KMS-11 (cell line): Measurements from ENCODE around the gene SYT1.

Experiments
- H2AFZ ChIP-seq: fragments of 200-600 bp; sonication (generic); 2 replicates; pipeline ENCODE4 v1.6.1; 2016; ENCODE audit warnings: antibody characterized with exemption, mixed run types, low read depth
- H3K27ac ChIP-seq: fragments of 200-600 bp; sonication (generic); 2 replicates; pipeline ENCODE4 v1.6.1; 2016; ENCODE audit warnings: mild to moderate bottlenecking, mixed run types
- H3K27me3 ChIP-seq: fragments of 200-600 bp; sonication (generic); 2 replicates; pipeline ENCODE4 v1.6.1; 2017; ENCODE audit warnings: mild to moderate bottlenecking, low read depth, mixed run types, moderate library complexity; ENCODE audit not compliant: insufficient read depth
- H3K36me3 ChIP-seq: fragments of 200-600 bp; sonication (generic); 2 replicates; pipeline ENCODE4 v1.6.1; 2017; ENCODE audit warnings: mild to moderate bottlenecking, mixed run types; ENCODE audit not compliant: insufficient read depth
- H3K4me1 ChIP-seq: fragments of 200-600 bp; sonication (generic); 2 replicates; pipeline ENCODE4 v1.6.1; 2016; ENCODE audit warnings: mild to moderate bottlenecking, low read depth, mixed run types; ENCODE audit not compliant: poor library complexity, severe bottlenecking
- H3K4me2 ChIP-seq: fragments of 200-600 bp; sonication (generic); 2 replicates; pipeline ENCODE4 v1.7.0; 2016; ENCODE audit warnings: mild to moderate bottlenecking, mixed run types
- H3K4me3 ChIP-seq: fragments of 200-600 bp; sonication (generic); IDR thresholded peaks from 2 replicates; pipeline ENCODE4 v1.6.1; 2017; ENCODE audit warnings: low read depth, low read length, mixed read lengths; ENCODE audit not compliant: insufficient read depth
- H3K79me2 ChIP-seq: fragments of 200-600 bp; sonication (generic); 2 replicates; pipeline ENCODE4 v1.6.1; 2016; ENCODE audit warnings: low read depth, mixed run types; ENCODE audit not compliant: insufficient read depth
- H3K9ac ChIP-seq: fragments of 200-600 bp; sonication (generic); 2 replicates; pipeline ENCODE4 v1.6.1; 2016; ENCODE audit warnings: mild to moderate bottlenecking, mixed run types
- H4K20me1 ChIP-seq: fragments of 200-600 bp; sonication (generic); 2 replicates; pipeline ENCODE4 v1.6.1; 2016; ENCODE audit warnings: mild to moderate bottlenecking, mixed run types; ENCODE audit not compliant: insufficient read depth
- CTCF ChIP-seq: fragments of 200-600 bp; sonication (generic); conservative IDR thresholded peaks from 2 replicates; pipeline ENCODE4 v1.6.1; 2017; ENCODE audit warnings: low read depth, mild to moderate bottlenecking, antibody characterized with exemption, low read length, moderate library complexity, mixed read lengths

SYT1 gene

GRCh38 chr12:79296871-79297270 lies 432.3 kb downstream of the SYT1 start:
- Histone ChIP-seq H3K4me3 (no peak overlapping the region), H3K27me3 (no peaks in the 10 kb centered on the region), H2AFZ (no peak overlapping the region), H3K4me1 (peaks cover 12% of the 10 kb centered on the region), H3K9ac (no peak overlapping the region), H3K36me3 (no peaks in the 10 kb centered on the region), H3K79me2 (no peaks in the 10 kb centered on the region), H4K20me1 (no peaks in the 10 kb centered on the region), H3K27ac (no peak overlapping the region), H3K4me2 (no peak overlapping the region)
- TF ChIP-seq CTCF: no peak

GRCh38 chr12:79298506-79298905 lies 433.9 kb downstream of the SYT1 start:
- H3K36me3 ChIP-seq: no peaks in the 10 kb centered on the region
- H3K27ac ChIP-seq: no peak overlapping the region
- no peak for TF ChIP-seq CTCF
- H2AFZ ChIP-seq: no peak overlapping the region
- no peaks in the 10 kb centered on the region for H3K79me2 ChIP-seq
- H3K9ac ChIP-seq: no peak overlapping the region
- no peak overlapping the region for H3K4me2 ChIP-seq
- H3K4me1 ChIP-seq: peaks cover 16% of the 10 kb centered on the region
- no peaks in the 10 kb centered on the region for H4K20me1 ChIP-seq
- no peaks in the 10 kb centered on the region for H3K27me3 ChIP-seq
- H3K4me3 ChIP-seq: no peak overlapping the region

GRCh38 chr12:79299447-79300198 lies 435.0 kb downstream of the SYT1 start:
- Histone ChIP-seq H2AFZ (no peak overlapping the region), H3K4me1 (peaks cover 16% of the 10 kb centered on the region), H3K4me3 (no peak overlapping the region), H4K20me1 (no peaks in the 10 kb centered on the region), H3K79me2 (no peaks in the 10 kb centered on the region), H3K9ac (no peak overlapping the region), H3K4me2 (no peak overlapping the region), H3K36me3 (no peaks in the 10 kb centered on the region), H3K27ac (no peak overlapping the region), H3K27me3 (no peaks in the 10 kb centered on the region)
- TF ChIP-seq CTCF: no peak

GRCh38 chr12:79300199-79300568 lies 435.6 kb downstream of the SYT1 start:
- TF ChIP-seq CTCF: no peak
- Histone ChIP-seq H3K9ac (no peak overlapping the region), H2AFZ (no peak overlapping the region), H4K20me1 (no peaks in the 10 kb centered on the region), H3K79me2 (no peaks in the 10 kb centered on the region), H3K27me3 (no peaks in the 10 kb centered on the region), H3K4me2 (no peak overlapping the region), H3K4me3 (no peak overlapping the region), H3K4me1 (peaks cover 16% of the 10 kb centered on the region), H3K27ac (no peak overlapping the region), H3K36me3 (no peaks in the 10 kb centered on the region)
